A673 (cell line): ENCODE results near the gene CNOT3.

Source experiments
- EZH2 ChIP-seq: fragments of 200-600 bp; sonication (generic); IDR thresholded peaks from 2 replicates; pipeline ENCODE4 v1.6.1; 2017; ENCODE audit warnings: borderline replicate concordance, low read depth, mild to moderate bottlenecking, mixed read lengths, antibody characterized with exemption, low read length; ENCODE audit not compliant: poor library complexity, severe bottlenecking
- TF ChIP-seq, protein P1 (sequence below): fragments of 300-800, 200-600 bp; sonication (generic); conservative IDR thresholded peaks from 2 replicates; pipeline ENCODE4 v1.5.1; 2017; ENCODE audit warnings: low read depth, mild to moderate bottlenecking, antibody characterized with exemption, low read length, moderate library complexity, mixed read lengths

DNA sequence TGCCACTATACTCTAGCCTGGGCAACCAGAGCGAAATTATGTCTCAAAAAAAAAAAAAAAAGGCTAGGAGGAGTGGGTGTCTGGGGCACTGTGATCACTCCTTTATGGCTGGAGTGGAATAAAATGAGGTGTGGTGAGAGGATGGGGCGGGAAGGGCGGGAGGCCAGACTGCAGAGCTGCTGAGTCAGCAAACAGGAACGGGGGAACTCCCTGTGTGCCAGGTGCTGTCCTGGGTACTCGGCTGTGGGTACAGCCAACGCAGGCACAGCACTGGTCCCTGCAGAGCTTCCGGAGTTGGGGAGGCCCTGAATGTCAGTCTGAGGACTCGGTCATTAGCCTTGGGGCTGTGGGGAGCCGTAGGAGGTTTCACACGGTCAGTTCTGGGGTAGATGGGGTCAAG is 16.3 kb upstream of the CNOT3 start:
- TF ChIP-seq, protein P1, sequence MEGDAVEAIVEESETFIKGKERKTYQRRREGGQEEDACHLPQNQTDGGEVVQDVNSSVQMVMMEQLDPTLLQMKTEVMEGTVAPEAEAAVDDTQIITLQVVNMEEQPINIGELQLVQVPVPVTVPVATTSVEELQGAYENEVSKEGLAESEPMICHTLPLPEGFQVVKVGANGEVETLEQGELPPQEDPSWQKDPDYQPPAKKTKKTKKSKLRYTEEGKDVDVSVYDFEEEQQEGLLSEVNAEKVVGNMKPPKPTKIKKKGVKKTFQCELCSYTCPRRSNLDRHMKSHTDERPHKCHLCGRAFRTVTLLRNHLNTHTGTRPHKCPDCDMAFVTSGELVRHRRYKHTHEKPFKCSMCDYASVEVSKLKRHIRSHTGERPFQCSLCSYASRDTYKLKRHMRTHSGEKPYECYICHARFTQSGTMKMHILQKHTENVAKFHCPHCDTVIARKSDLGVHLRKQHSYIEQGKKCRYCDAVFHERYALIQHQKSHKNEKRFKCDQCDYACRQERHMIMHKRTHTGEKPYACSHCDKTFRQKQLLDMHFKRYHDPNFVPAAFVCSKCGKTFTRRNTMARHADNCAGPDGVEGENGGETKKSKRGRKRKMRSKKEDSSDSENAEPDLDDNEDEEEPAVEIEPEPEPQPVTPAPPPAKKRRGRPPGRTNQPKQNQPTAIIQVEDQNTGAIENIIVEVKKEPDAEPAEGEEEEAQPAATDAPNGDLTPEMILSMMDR = no peak
- no peak for TF ChIP-seq EZH2
